Osteocyte (in vitro differentiated cells): ENCODE results near the gene CAND1. TPM values are rescaled to one million over a fixed set of nuclear protein-coding genes. Genes with fewer than 3 reads are reported as not detected.

Experiments
- DNase-seq: peaks from one replicate; pipeline ENCODE4 v3.0.0; 2021; ENCODE audit warnings: mixed read lengths; ENCODE audit not compliant: unreplicated experiment; ENCODE audit errors: extremely low spot score
- H3K27ac Mint-ChIP-seq: one replicate; pipeline ENCODE4 v1.8.0; 2021; ENCODE audit warnings: mild to moderate bottlenecking, mixed read lengths; ENCODE audit not compliant: unreplicated experiment
- H3K27me3 Mint-ChIP-seq: one replicate; pipeline ENCODE4 v1.8.0; 2021; ENCODE audit warnings: mixed read lengths; ENCODE audit not compliant: unreplicated experiment
- H3K36me3 Mint-ChIP-seq: one replicate; pipeline ENCODE4 v1.8.0; 2021; ENCODE audit warnings: mixed read lengths; ENCODE audit not compliant: unreplicated experiment
- H3K4me1 Mint-ChIP-seq: one replicate; pipeline ENCODE4 v1.8.0; 2021; ENCODE audit warnings: mixed read lengths; ENCODE audit not compliant: unreplicated experiment
- H3K4me3 Mint-ChIP-seq: one replicate; pipeline ENCODE4 v1.8.0; 2021; ENCODE audit warnings: mild to moderate bottlenecking, moderate library complexity, mixed read lengths; ENCODE audit not compliant: unreplicated experiment
- H3K9me3 Mint-ChIP-seq: one replicate; pipeline ENCODE4 v1.8.0; 2021; ENCODE audit warnings: mixed read lengths; ENCODE audit not compliant: unreplicated experiment
- total RNA-seq: library from RNA; stranded (reverse); gene quantifications from 2 replicates; pipeline ENCODE4 v1.2.1, GENCODE V29; 2021
- TF ChIP-seq, protein P1 (sequence below): fragments of 200-600 bp; sonication (generic); IDR thresholded peaks from 2 replicates; pipeline ENCODE4 v1.5.0; 2021; ENCODE audit warnings: antibody characterized with exemption, mild to moderate bottlenecking, moderate library complexity

Gene CAND1
- total RNA-seq, 1 donor from 2014 or later = 167 TPM

DNA sequence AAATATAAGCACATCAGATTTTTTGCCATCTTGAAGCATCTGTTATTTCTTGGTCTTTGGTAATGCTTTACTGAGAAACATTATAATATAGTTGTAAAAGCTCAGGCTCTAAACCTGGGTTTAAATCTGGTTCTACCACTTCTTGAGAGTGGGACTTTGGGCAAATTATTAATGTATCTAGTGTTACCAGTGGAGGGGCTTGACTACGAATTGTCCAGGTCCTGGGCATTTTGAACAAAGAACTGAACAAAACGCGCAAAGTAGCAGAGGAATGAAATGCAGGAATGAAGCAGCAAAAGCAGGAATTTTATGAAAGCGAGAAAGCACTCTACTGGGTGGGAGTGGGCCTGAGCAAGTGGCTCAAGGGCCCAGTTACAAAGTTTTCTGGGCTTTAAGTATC, 50.8 kb downstream of the CAND1 start:
- H3K4me3 Mint-ChIP-seq = no peak overlapping the region
- no peak overlapping the region for H3K27ac Mint-ChIP-seq
- peaks cover 48% of the 10 kb centered on the region for H3K36me3 Mint-ChIP-seq

DNA sequence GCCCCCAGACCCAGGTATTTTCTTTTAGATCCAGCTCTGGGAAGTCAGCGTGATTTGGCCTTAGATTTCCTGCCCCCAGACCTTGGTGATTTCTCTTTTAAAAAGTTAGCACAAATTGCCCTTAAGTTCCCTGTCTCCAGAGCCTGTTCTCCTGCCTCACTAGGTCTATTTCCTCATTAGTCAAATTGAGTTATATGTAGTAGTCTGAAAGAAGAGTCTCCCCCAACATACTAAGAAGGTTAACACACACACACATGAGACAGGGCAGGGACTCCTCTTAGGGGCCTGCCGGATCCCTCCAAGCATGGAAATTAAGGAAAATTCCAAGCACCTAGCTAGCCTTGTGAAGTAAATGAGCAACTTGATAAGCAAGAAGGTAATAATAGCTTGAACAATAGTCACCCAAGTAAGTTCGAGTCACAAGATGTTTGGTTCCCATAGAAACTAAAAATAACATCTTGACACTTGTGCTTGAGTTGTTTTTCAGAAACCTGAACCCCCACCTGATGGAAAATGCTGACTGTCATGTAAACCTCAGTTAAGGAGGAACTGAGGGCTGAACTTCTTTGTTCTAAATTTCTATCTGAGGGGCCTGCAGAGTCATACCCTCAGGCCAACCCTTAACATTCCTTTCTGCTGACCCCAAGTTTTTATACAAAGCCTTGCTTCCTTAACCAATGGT, 51.6 kb downstream of the CAND1 start:
- peaks cover 48% of the 10 kb centered on the region for H3K36me3 Mint-ChIP-seq
- no peak overlapping the region for H3K4me3 Mint-ChIP-seq
- H3K4me1 Mint-ChIP-seq = no peaks in the 10 kb centered on the region
- H3K9me3 Mint-ChIP-seq = peaks cover 27% of the 10 kb centered on the region
- no peak for DNase-seq
- H3K27me3 Mint-ChIP-seq = no peaks in the 10 kb centered on the region
- TF ChIP-seq, protein P1, sequence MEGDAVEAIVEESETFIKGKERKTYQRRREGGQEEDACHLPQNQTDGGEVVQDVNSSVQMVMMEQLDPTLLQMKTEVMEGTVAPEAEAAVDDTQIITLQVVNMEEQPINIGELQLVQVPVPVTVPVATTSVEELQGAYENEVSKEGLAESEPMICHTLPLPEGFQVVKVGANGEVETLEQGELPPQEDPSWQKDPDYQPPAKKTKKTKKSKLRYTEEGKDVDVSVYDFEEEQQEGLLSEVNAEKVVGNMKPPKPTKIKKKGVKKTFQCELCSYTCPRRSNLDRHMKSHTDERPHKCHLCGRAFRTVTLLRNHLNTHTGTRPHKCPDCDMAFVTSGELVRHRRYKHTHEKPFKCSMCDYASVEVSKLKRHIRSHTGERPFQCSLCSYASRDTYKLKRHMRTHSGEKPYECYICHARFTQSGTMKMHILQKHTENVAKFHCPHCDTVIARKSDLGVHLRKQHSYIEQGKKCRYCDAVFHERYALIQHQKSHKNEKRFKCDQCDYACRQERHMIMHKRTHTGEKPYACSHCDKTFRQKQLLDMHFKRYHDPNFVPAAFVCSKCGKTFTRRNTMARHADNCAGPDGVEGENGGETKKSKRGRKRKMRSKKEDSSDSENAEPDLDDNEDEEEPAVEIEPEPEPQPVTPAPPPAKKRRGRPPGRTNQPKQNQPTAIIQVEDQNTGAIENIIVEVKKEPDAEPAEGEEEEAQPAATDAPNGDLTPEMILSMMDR = no peak
- H3K27ac Mint-ChIP-seq = no peak overlapping the region

More for the DNA sequence above, 50.8 kb downstream of the CAND1 start:
- TF ChIP-seq, protein P1 = no peak
- Mint-ChIP-seq H3K9me3 (peaks cover 18% of the 10 kb centered on the region), H3K4me1 (no peaks in the 10 kb centered on the region), H3K27me3 (no peaks in the 10 kb centered on the region)
- no peak for DNase-seq

DNA sequence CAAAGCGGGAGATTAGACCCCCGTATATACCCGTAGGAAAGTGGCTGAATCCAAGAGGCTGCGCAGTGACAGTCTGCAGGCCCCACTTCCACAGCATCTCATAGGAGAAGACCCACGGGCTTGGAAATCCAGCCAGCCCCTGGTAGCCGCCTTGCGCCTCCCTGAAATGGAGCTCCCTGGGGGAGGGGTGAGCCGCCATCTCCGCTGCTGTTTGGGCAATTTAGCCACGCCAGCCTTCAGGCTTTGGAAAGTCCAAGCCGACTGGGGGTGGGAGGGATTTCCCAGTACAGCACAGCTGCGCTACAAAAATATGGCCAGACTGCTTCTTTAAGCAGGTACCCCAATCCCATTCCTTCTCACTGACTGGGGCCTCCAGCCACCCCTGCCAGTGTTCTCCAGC, 53.4 kb downstream of the CAND1 start:
- Mint-ChIP-seq H3K4me3 (no peak overlapping the region), H3K27ac (no peak overlapping the region), H3K4me1 (no peaks in the 10 kb centered on the region)

DNA sequence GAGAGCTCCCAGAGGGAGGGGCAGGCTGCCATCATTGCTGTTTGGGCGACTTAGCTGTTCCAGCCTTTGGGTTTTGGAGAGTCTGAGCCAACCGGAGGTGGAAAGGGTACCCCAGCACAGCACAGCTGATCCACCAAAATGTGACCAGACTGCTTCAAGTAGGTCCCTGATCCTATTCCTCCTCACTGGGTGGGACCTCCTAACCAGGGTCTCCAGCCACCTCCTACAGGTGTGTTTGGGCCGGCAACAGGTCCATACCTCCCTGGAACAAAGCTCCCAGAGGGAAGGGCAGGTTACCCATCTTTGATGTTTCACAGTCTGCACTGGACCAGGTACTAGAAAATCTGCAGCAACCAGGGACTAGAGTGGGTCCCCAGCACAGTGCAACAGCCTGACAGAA, 53.8 kb downstream of the CAND1 start:
- peaks cover 31% of the 10 kb centered on the region for H3K36me3 Mint-ChIP-seq
- no peak overlapping the region for H3K27ac Mint-ChIP-seq
- no peaks in the 10 kb centered on the region for H3K4me1 Mint-ChIP-seq
- H3K9me3 Mint-ChIP-seq = peaks cover 28% of the 10 kb centered on the region
- H3K27me3 Mint-ChIP-seq = no peaks in the 10 kb centered on the region
- DNase-seq = no peak
- TF ChIP-seq, protein P1 = no peak
- H3K4me3 Mint-ChIP-seq = no peak overlapping the region

More for the DNA sequence above, 53.4 kb downstream of the CAND1 start:
- no peaks in the 10 kb centered on the region for H3K27me3 Mint-ChIP-seq
- peaks cover 28% of the 10 kb centered on the region for H3K9me3 Mint-ChIP-seq
- TF ChIP-seq, protein P1 = no peak
- no peak for DNase-seq
- H3K36me3 Mint-ChIP-seq = peaks cover 34% of the 10 kb centered on the region

DNA sequence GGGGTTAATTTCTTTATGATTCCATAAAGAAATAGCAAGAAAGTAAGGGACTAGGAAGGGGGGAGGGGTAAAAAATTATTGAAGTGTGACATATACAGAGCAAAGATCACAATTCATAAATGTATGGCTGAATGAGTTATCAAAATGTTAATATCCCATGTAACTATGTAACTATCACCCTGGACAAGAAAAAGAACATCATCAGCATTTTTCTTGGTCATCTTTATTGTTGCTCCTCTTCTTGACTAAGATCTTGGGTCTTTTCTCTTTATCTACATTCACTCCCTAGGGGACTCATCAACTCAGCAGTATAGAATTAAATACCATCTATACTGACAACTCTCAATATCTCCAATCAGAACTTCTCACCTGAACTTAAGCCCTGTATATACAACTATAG, 57.5 kb downstream of the CAND1 start:
- Mint-ChIP-seq H3K36me3 (peaks cover 9% of the 10 kb centered on the region), H3K4me1 (no peaks in the 10 kb centered on the region)

More for the DNA sequence above, 57.5 kb downstream of the CAND1 start:
- no peaks in the 10 kb centered on the region for H3K27me3 Mint-ChIP-seq
- DNase-seq = no peak
- TF ChIP-seq, protein P1 = no peak
- no peak overlapping the region for H3K27ac Mint-ChIP-seq
- H3K4me3 Mint-ChIP-seq = no peak overlapping the region
- peaks cover 28% of the 10 kb centered on the region for H3K9me3 Mint-ChIP-seq
